Cardiac muscle cell (in vitro differentiated cells and primary cell): ENCODE data around the gene KRT84. TPM values are rescaled to one million over a fixed set of nuclear protein-coding genes. Genes with fewer than 3 reads are reported as not detected.

ENCODE experiments used
- DNase-seq, 2 donors: peaks; one replicate each; pipeline versions ENCODE4 v3.0.0 to v3.0.0-alpha.2; 2010 to 2017; ENCODE audit warnings: low read depth in 1 of 2, low spot score in 1 of 2
- H3K27ac ChIP-seq: fragments of 200-600 bp; sonication (generic); 2 replicates; pipeline ENCODE4 v1.5.1; 2016
- H3K27me3 ChIP-seq: fragments of 200-600 bp; sonication (generic); 2 replicates; pipeline ENCODE4 v1.6.0; 2016; ENCODE audit warnings: control low read depth
- H3K36me3 ChIP-seq: fragments of 200-600 bp; sonication (generic); 2 replicates; pipeline ENCODE4 v1.5.1; 2016; ENCODE audit warnings: control low read depth
- H3K4me1 ChIP-seq: fragments of 200-600 bp; sonication (generic); 2 replicates; pipeline ENCODE4 v1.8.1; 2017; ENCODE audit warnings: low read depth, mild to moderate bottlenecking, mixed run types
- H3K4me3 ChIP-seq: fragments of 200-600 bp; sonication (generic); 2 replicates; pipeline ENCODE4 v1.5.1; 2016; ENCODE audit warnings: mild to moderate bottlenecking
- H3K9me3 ChIP-seq: fragments of 200-600 bp; sonication (generic); 2 replicates; pipeline ENCODE4 v1.5.1; 2017; ENCODE audit warnings: low read depth, mild to moderate bottlenecking, control low read depth
- polyA plus RNA-seq: library from polyadenylated mRNA; unstranded; fragments of >200 nt; fragmentation: Nextera tagmentation; extraction: Ambion mirVana; gene quantifications from 2 replicates; pipeline ENCODE4 v1.2.1, GENCODE V29; 2016
- total RNA-seq: library from RNA; depleted of rRNA; stranded (reverse); fragments of >200 nt; gene quantifications from 2 replicates; pipeline ENCODE4 v1.2.3, GENCODE V29; 2016
- TF ChIP-seq, protein P1 (sequence below): IDR thresholded peaks from 2 replicates; pipeline ENCODE4 v1.5.1; 2012; ENCODE audit warnings: low read depth, mild to moderate bottlenecking, low read length

Gene KRT84
- total and polyA plus RNA-seq, 2 experiments from 2014 or later: not detected

DNA sequence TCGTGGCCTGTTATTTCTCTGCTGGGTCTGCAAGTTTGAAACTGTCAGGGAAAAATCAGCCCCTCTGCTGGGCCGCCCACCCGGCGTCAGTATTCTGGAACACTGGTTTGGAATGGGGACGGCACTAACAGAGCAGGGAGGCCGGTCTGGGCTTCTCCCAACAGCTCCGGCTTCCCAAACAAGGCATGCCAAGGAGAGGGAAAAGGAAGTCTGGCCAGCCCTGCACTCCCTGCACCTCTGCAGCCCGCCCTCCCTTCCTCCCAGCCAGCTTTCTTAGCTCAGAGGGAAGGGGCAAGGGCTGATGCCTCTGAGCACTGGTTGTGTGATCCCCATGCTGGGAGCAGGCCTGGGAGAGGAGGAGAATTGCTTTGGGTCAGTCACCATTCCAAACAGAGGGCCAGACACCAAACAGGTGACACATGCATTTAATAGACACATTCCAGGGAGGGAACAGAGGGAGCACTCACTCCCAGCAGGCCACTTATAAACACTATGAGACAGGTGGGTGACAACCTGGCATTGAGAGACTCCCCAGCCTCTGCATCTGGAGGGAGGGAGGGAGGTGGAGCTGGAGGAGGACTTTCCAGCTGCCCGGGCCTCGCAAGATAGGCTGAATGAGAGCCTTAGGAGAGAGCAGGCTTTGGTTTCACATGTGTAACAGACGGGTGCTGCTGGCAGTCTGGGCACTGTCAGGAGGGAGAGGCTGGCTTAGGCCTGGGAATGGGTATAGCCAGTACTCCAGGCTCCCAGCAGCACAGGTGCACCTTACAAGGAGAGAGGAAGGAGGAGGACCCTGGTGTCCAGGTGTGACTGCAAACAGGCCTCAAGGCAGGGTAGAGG is 38.4 kb upstream of the KRT84 start:
- DNase-seq: peak in 1 of 2 donors; percentile 35
- no peak overlapping the region for H3K27ac ChIP-seq
- no peaks in the 10 kb centered on the region for H3K9me3 ChIP-seq
- H3K4me1 ChIP-seq: no peaks in the 10 kb centered on the region
- TF ChIP-seq, protein P1, sequence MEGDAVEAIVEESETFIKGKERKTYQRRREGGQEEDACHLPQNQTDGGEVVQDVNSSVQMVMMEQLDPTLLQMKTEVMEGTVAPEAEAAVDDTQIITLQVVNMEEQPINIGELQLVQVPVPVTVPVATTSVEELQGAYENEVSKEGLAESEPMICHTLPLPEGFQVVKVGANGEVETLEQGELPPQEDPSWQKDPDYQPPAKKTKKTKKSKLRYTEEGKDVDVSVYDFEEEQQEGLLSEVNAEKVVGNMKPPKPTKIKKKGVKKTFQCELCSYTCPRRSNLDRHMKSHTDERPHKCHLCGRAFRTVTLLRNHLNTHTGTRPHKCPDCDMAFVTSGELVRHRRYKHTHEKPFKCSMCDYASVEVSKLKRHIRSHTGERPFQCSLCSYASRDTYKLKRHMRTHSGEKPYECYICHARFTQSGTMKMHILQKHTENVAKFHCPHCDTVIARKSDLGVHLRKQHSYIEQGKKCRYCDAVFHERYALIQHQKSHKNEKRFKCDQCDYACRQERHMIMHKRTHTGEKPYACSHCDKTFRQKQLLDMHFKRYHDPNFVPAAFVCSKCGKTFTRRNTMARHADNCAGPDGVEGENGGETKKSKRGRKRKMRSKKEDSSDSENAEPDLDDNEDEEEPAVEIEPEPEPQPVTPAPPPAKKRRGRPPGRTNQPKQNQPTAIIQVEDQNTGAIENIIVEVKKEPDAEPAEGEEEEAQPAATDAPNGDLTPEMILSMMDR: no peak
- no peaks in the 10 kb centered on the region for H3K36me3 ChIP-seq
- no peak overlapping the region for H3K4me3 ChIP-seq
- peaks cover 15% of the 10 kb centered on the region for H3K27me3 ChIP-seq

DNA sequence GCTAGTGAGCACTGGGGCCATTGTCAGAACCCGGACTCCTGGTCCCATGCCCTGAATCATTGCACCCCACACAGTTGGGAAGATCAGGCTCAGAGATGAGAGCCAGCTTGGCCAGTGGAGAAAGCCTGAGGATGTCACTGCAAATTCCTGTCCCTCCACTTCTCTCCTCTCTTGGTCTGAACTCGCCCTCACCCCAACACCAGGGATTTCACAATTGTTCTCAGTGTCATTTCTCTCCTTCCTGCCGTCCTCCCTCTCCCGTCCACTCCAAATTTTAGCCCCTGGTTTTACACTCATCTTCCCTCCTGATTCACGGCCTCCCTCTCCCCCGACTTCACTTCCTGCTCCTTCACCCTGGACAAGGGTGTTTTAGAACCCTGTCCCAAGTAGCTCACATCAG is 37.6 kb upstream of the KRT84 start:
- Histone ChIP-seq H3K27ac (no peak overlapping the region), H3K4me1 (no peaks in the 10 kb centered on the region), H3K27me3 (peaks cover 12% of the 10 kb centered on the region), H3K4me3 (no peak overlapping the region), H3K9me3 (no peaks in the 10 kb centered on the region), H3K36me3 (no peaks in the 10 kb centered on the region)
- peak in 1 of 2 donors; percentile 63 for DNase-seq
- TF ChIP-seq, protein P1: no peak

GRCh38 chr12:52419656-52420055 is 34.2 kb upstream of the KRT84 start:
- H3K4me1 ChIP-seq: no peaks in the 10 kb centered on the region
- no peaks in the 10 kb centered on the region for H3K9me3 ChIP-seq
- H3K27ac ChIP-seq: no peak overlapping the region
- peaks cover 12% of the 10 kb centered on the region for H3K27me3 ChIP-seq
- TF ChIP-seq, protein P1: no peak
- H3K36me3 ChIP-seq: no peaks in the 10 kb centered on the region
- H3K4me3 ChIP-seq: no peak overlapping the region
- DNase-seq: peak in 1 of 2 donors; percentile 12

DNA sequence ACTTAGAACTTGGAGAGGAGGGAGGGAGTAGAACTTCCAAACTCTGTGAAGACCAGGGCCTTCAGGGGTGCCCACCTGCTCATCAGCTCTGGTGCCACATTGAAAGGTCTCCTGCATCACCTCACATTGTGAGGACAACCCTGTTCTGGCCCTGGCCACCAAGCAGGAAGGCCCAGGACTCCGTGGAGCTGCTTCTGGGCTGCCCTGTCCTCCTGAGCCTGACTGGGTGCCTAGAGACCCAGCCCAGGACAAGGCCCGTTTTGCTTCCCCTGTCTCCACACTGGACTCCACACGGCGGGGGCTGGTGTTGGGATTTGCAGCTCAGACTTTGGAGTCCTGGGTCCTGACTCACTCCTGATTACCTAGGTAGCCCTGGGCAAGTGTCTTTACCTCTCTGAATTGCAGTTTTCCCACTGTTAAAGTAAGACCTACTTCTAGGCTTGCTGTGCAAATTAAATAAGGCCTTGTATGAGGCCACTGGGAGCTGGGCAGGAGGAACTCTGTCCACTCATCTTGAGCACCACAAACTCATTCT is 33.2 kb upstream of the KRT84 start:
- H3K27ac ChIP-seq: no peak overlapping the region
- H3K9me3 ChIP-seq: no peaks in the 10 kb centered on the region
- TF ChIP-seq, protein P1: no peak
- H3K4me3 ChIP-seq: no peak overlapping the region
- DNase-seq: no peak
- H3K36me3 ChIP-seq: no peaks in the 10 kb centered on the region
- peaks cover 12% of the 10 kb centered on the region for H3K27me3 ChIP-seq
- no peaks in the 10 kb centered on the region for H3K4me1 ChIP-seq

DNA sequence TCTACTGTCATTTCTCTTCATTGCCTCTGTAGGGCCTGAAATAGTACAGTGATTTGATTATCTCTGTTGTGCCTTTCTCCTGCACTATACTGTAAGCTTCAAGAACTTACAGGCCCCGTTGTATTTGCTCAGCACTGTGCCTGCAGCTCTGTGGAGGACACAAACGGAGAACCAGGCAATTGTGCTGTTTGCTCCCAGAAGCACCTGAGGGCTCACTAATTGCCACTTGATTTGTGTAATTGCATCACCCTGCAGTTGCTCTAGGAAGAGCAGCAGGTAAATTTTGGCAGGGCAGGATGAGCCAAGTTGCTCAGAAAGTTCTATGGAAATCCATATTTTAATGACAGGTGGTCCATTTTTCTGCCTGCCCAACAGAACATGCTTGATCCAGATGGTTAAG is 32.3 kb upstream of the KRT84 start:
- no peak overlapping the region for H3K4me3 ChIP-seq
- H3K27ac ChIP-seq: no peak overlapping the region
- TF ChIP-seq, protein P1: no peak

More for the DNA sequence above, 32.3 kb upstream of the KRT84 start:
- no peaks in the 10 kb centered on the region for H3K36me3 ChIP-seq
- no peaks in the 10 kb centered on the region for H3K4me1 ChIP-seq
- H3K27me3 ChIP-seq: peaks cover 21% of the 10 kb centered on the region
- no peaks in the 10 kb centered on the region for H3K9me3 ChIP-seq
- DNase-seq: no peak
